HCT116 (cell line): ENCODE measurements around the gene FRA10AC1. TPM values are rescaled to one million over a fixed set of nuclear protein-coding genes. Genes with fewer than 3 reads are reported as not detected.

Source experiments
- ATAC-seq: fragments of 200-7000 bp; cut with Tn5 transposase; 2 replicates; pipeline ENCODE4 v1.9.1; 2020; ENCODE audit warnings: mild to moderate bottlenecking, moderate library complexity
- BruUV-seq: library from RNA; stranded (reverse); fragments of 400-500 nt; replicated peaks from 2 replicates; lab custom pipeline; 2021; lab: Mats Ljungman, UMichigan
- CTCF ChIA-PET: fragments of 300-600 bp; sonication (Branson Sonifier 250); formaldehyde crosslinking; loops from one replicate; lab custom pipeline; 2021; ENCODE audit warnings: antibody characterized with exemption; lab: Charles Lee
- POLR2A ChIA-PET: fragments of 300-600, 350-600 bp; sonication (Branson Sonifier 250); formaldehyde crosslinking; loops from one replicate; lab custom pipeline; 2021; ENCODE audit warnings: antibody characterized with exemption; lab: Charles Lee
- RAD21 ChIA-PET, 2 experiments: fragments of 300-600 bp; sonication (Branson Sonifier 250); formaldehyde crosslinking; loops; one replicate each; lab custom pipeline; 2023; ENCODE audit warnings: low total read pairs in 2 of 2; ENCODE audit not compliant: uncharacterized antibody in 2 of 2, unreplicated experiment in 2 of 2, low non-redundant PET in 1 of 2; lab: Charles Lee
- DNase-seq: peaks from one replicate; pipeline ENCODE4 v3.0.0-alpha.2; 2010; ENCODE audit warnings: low read depth, low spot score
- H2AFZ ChIP-seq: fragments of 200-600 bp; shearing (Covaris generic), sonication (generic); 2 replicates; pipeline ENCODE4 v1.6.1; 2017; ENCODE audit warnings: low read depth, mixed run types, mixed read lengths, antibody characterized with exemption, low read length; ENCODE audit not compliant: poor library complexity, severe bottlenecking
- H3K27ac ChIP-seq: 2 replicates; pipeline ENCODE4 v1.5.1; 2012; ENCODE audit warnings: low read depth, low read length
- H3K27me3 ChIP-seq: fragments of 200-600 bp; sonication (generic); 2 replicates; pipeline ENCODE4 v1.6.1; 2016; ENCODE audit warnings: mixed run types, low read length, mixed read lengths; ENCODE audit not compliant: insufficient read depth
- H3K36me3 ChIP-seq, 2 experiments: fragments of 200-500 bp in 1 of 2; fragments of 200-600 bp in 1 of 2; sonication (Bioruptor generic) in 1 of 2; sonication (generic) in 1 of 2; 2 replicates each; pipeline versions ENCODE4 v1.5.1 to v1.6.1; 2014 to 2016; ENCODE audit warnings: low read length in 2 of 2, inconsistent platforms in 1 of 2, mixed read lengths in 1 of 2, mixed run types in 1 of 2; ENCODE audit not compliant: insufficient read depth in 2 of 2, control insufficient read depth in 1 of 2
- H3K4me1 ChIP-seq, 2 experiments: fragments of 200-600 bp in 1 of 2; sonication (generic) in 1 of 2; 2 replicates each; pipeline versions ENCODE4 v1.5.1 to v1.6.1; 2012 to 2017; ENCODE audit warnings: low read length in 2 of 2, inconsistent platforms in 1 of 2, mild to moderate bottlenecking in 1 of 2, mixed read lengths in 1 of 2, mixed run types in 1 of 2, moderate library complexity in 1 of 2; ENCODE audit not compliant: insufficient read depth in 2 of 2, control insufficient read depth in 1 of 2
- H3K4me2 ChIP-seq: fragments of 200-600 bp; sonication (generic); 2 replicates; pipeline ENCODE4 v1.6.1; 2017; ENCODE audit warnings: mixed run types, low read length, mixed read lengths
- H3K4me3 ChIP-seq, 2 experiments: fragments of 200-600 bp in 1 of 2; sonication (generic) in 1 of 2; replicated peaks in 1 of 2; 2 replicates each; pipeline ENCODE4 v1.5.1; 2011 to 2016; ENCODE audit warnings: low read length in 2 of 2, control low read depth in 1 of 2, low read depth in 1 of 2, mild to moderate bottlenecking in 1 of 2, mixed read lengths in 1 of 2, mixed run types in 1 of 2
- H3K79me2 ChIP-seq: fragments of 200-600 bp; sonication (generic); 2 replicates; pipeline ENCODE4 v1.6.1; 2017; ENCODE audit warnings: mild to moderate bottlenecking, mixed run types, low read length, moderate library complexity, mixed read lengths; ENCODE audit not compliant: insufficient read depth
- H3K9ac ChIP-seq: fragments of 200-600 bp; sonication (generic); 2 replicates; pipeline ENCODE4 v1.6.1; 2016; ENCODE audit warnings: low read length, mixed read lengths
- H3K9me2 ChIP-seq: fragments of 200-600 bp; sonication (generic), shearing (Covaris generic); 2 replicates; pipeline ENCODE4 v1.6.1; 2017; ENCODE audit warnings: mixed run types, mild to moderate bottlenecking, moderate library complexity; ENCODE audit not compliant: insufficient read depth
- H3K9me3 ChIP-seq, 2 experiments: fragments of 200-500 bp in 1 of 2; fragments of 200-600 bp in 1 of 2; sonication (Bioruptor generic) in 1 of 2; sonication (generic) in 1 of 2; 2 replicates each; pipeline ENCODE4 v1.6.1; 2014 to 2017; ENCODE audit warnings: low read length in 2 of 2, mixed read lengths in 2 of 2, inconsistent platforms in 1 of 2, low read depth in 1 of 2, mild to moderate bottlenecking in 1 of 2, mixed run types in 1 of 2, moderate library complexity in 1 of 2; ENCODE audit not compliant: control insufficient read depth in 1 of 2, insufficient read depth in 1 of 2
- H4K20me1 ChIP-seq: fragments of 200-600 bp; sonication (generic), shearing (Covaris generic); 2 replicates; pipeline ENCODE4 v1.6.1; 2017; ENCODE audit warnings: mixed run types, mild to moderate bottlenecking, moderate library complexity; ENCODE audit not compliant: insufficient read depth
- POLR2AphosphoS5 ChIP-seq: IDR thresholded peaks from 2 replicates; pipeline ENCODE4 v1.6.1; 2011; ENCODE audit warnings: mild to moderate bottlenecking, low read depth, low read length, moderate library complexity
- SRF ChIP-seq: IDR thresholded peaks from 2 replicates; pipeline ENCODE4 v1.6.1; 2012; ENCODE audit warnings: low read depth
- intact Hi-C: fragments of 100-400 bp; cut with micrococcal nuclease; formaldehyde crosslinking; loops from 2 replicates; pipeline ENCODE4 v1.10.0; 2022
- total RNA-seq: library from RNA; stranded (reverse); gene quantifications from one replicate; pipeline ENCODE4 v1.2.1, GENCODE V29; 2021; ENCODE audit not compliant: unreplicated experiment
- TF ChIP-seq, protein P1 (sequence below): IDR thresholded peaks from 2 replicates; pipeline ENCODE4 v1.6.1; 2012
- TF ChIP-seq, protein P2 (sequence below): IDR thresholded peaks from 2 replicates; pipeline ENCODE4 v1.6.1; 2012; ENCODE audit warnings: low read depth

Gene FRA10AC1
- total RNA-seq, 1 experiment from 2014 or later, result 21.9 TPM

DNA sequence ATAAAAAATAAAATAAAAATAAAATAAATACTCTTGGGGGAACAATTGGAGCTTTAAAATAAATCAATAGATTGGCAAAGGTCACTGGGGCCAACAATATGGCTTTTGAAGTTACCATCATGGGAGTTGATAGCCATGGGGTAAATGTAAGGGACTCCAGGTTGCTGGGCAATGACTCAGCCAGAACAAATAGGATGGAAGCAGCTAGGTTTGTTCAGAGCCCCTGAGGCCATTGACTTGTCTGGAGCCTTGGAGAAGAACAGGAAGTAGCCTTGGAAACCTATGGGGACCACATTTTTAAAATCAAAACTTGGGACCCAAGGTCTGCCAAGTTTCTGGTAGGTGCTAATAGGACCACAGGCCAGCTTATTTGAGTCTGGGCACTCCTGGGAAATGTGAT, 20.2 kb upstream of the FRA10AC1 start:
- no peak for ATAC-seq
- POLR2A ChIA-PET, result no interaction called here
- no peak for DNase-seq

More for the DNA sequence above, 20.2 kb upstream of the FRA10AC1 start:
- BruUV-seq, result no TSS peak
- Histone ChIP-seq H3K27ac (no peak overlapping the region), H3K9me2 (0 out of 2 replicates have a peak, but pooled peaks cover 5% of the 10 kb centered on the region), H4K20me1 (no peaks in the 10 kb centered on the region), H2AFZ (no peak overlapping the region), H3K4me3 (no peak overlapping the region), H3K79me2 (no peaks in the 10 kb centered on the region), H3K36me3 (no peaks in the 10 kb centered on the region), H3K27me3 (peaks cover 21% of the 10 kb centered on the region), H3K9me3 (no peaks in the 10 kb centered on the region), H3K9ac (no peak overlapping the region), H3K4me1 (no peaks in the 10 kb centered on the region), H3K4me2 (no peak overlapping the region)
- ChIA-PET RAD21 (interaction anchor here in 1 of 2 experiments (0.6 kb wide), 1 partner anchor 20 kb away, joined by 3 read pairs; the partner anchor contains the start of gene FRA10AC1), CTCF (no interaction called here)
- intact Hi-C loops, result no loop called here
- TF ChIP-seq SRF (no peak), POLR2AphosphoS5 (no peak)
- TF ChIP-seq, protein P1, sequence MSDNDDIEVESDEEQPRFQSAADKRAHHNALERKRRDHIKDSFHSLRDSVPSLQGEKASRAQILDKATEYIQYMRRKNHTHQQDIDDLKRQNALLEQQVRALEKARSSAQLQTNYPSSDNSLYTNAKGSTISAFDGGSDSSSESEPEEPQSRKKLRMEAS, result no peak
- TF ChIP-seq, protein P2, sequence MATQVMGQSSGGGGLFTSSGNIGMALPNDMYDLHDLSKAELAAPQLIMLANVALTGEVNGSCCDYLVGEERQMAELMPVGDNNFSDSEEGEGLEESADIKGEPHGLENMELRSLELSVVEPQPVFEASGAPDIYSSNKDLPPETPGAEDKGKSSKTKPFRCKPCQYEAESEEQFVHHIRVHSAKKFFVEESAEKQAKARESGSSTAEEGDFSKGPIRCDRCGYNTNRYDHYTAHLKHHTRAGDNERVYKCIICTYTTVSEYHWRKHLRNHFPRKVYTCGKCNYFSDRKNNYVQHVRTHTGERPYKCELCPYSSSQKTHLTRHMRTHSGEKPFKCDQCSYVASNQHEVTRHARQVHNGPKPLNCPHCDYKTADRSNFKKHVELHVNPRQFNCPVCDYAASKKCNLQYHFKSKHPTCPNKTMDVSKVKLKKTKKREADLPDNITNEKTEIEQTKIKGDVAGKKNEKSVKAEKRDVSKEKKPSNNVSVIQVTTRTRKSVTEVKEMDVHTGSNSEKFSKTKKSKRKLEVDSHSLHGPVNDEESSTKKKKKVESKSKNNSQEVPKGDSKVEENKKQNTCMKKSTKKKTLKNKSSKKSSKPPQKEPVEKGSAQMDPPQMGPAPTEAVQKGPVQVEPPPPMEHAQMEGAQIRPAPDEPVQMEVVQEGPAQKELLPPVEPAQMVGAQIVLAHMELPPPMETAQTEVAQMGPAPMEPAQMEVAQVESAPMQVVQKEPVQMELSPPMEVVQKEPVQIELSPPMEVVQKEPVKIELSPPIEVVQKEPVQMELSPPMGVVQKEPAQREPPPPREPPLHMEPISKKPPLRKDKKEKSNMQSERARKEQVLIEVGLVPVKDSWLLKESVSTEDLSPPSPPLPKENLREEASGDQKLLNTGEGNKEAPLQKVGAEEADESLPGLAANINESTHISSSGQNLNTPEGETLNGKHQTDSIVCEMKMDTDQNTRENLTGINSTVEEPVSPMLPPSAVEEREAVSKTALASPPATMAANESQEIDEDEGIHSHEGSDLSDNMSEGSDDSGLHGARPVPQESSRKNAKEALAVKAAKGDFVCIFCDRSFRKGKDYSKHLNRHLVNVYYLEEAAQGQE, result no peak
